Measurements from ENCODE around the gene MIA2.

The MIA2 gene

DNA sequence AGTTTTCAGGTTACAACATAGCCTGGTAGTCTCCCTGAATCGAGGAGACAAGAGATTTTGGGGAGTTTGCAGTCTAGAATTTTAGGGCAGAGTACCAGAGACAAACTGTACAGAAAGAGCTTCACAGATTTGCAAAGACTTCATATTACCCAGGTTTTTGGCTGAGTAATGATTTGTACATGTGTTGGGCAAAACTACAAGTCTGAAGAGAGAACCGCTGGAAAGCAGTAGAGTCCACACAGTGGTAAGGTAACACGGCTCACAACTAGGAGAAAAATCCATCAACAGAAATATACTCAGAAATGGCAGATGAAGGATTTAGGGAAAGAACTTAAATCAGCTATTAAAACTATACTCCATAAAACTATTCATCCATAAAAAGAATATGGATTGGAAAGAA is 172.8 kb downstream of the MIA2 start:
- no peak for DNase-seq

- DNase-seq, result no peak
Observed at GRCh38 chr14:39416072-39416471, 182.4 kb downstream of the MIA2 start.

DNA sequence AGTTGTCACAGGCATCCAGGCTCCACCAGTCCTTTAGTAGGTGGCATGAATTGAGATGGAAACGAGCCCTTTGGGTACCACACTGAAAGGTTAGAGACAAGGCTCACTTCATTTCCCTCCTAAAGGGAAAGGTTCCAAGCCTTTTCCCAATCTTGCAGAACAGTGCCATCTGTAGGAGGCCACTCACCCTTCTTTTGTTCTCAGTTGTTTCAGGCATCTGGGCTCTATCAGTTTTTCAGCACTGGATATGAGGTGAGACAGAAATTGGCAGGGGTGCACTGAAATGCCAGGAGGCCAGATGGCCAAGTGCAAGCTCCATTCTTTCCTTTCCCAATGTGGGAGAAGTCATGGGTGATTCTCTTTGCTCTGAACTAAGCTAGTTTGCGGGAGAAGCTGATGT is 183.3 kb downstream of the MIA2 start:
- DNase-seq, result no peak

DNA sequence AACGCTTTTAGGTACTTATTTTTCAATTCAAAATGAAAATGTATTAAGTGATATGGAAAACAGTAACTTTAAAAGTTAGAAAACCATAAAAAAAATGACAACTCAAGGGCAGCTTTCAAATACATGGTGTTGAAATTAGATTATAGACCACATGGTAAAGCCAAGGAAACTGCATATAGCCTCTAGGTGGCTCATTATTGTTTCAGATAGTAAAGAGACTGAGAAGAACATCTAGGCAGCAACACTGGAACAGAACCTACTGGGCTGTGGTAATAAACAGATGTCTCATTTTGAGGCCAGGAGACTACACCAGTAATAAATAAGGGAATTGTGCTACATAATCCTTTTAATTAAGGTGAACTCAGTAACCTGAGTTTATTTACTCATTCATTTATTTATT is 185.6 kb downstream of the MIA2 start:
- no peak for DNase-seq

GRCh38 chr14:39422243-39422642 is 188.5 kb downstream of the MIA2 start:
- no peak for DNase-seq

GRCh38 chr14:39423793-39424192 is 190.1 kb downstream of the MIA2 start:
- DNase-seq, result no peak

DNA sequence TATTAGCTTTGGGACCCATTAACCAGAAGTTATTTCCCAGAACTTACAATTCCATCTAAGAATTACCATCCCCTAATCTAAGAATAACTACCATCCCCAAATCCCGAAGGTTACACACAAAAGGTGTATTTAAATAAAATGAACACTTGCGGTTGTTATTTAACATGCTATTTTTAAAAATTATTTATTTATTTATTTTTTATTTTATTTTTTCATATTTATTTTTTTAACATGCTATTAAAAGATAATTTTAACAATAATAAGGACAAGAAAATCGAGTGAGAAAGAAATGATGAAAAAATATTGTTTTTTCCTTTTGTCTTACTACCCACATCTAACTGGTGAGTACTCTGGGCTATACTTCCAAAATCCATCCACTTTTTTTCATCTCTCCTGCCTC is 192.2 kb downstream of the MIA2 start:
- DNase-seq, result no peak

GRCh38 chr14:39426605-39427004 is 192.9 kb downstream of the MIA2 start:
- DNase-seq, result no peak

DNA sequence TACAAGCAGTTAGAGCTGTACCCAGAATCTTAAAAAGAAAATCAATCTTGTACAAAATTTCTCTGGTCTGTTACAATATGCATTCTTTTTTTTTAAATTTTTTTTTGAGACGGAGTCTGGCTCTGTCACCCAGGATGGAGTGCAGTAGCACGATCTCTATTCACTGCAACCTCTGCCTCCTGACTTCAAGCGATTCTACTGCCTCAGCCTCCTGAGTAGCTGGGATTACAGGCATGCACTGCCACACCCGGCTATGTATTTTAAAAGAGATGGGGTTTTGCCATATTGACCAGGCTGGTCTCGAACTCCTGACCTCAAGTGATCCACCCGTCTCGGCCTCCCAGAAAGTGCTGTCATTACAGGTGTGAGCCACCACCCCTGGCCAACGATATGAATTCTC is 194.4 kb downstream of the MIA2 start:
- DNase-seq, result no peak

GRCh38 chr14:39430762-39431415 is 197.2 kb downstream of the MIA2 start:
- DNase-seq, result no peak

DNA sequence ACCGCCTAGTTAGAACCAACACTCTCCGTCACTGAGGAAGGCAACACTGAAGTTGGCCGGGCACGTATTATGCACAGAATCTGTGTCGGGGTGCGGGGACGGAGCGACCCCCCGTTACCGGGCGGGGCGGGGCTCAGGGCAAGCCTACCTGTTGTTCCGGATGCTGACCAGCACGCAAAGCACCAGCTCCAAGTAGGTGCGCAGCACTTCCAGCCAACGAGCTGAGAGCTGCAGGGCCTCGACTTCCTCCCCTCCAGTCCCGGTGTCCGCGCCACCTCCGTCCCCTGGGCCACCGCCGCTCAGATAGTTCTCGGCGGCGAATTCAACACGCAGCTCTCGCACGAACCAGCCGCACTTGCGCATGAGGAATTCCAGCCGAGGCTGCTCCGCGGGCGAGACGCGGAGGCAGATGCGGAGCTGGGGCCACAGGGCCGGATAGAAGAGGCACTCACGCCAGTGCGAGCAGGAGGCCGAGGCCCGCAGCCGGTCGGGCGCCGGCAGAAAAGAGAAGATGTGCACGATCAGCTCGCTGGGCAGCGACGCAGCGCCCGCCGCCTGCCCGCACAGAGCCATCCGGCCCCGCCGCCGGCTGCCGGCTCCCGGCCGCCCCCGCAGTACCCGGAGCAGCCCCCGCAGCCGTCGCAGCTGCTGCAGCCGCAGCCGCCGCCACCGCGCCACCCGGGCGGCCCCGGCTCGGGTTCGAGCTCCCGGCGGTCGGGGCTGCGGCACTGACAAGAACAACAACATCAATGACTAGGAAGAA is 197.9 kb downstream of the MIA2 start:
- no peak for DNase-seq

DNA sequence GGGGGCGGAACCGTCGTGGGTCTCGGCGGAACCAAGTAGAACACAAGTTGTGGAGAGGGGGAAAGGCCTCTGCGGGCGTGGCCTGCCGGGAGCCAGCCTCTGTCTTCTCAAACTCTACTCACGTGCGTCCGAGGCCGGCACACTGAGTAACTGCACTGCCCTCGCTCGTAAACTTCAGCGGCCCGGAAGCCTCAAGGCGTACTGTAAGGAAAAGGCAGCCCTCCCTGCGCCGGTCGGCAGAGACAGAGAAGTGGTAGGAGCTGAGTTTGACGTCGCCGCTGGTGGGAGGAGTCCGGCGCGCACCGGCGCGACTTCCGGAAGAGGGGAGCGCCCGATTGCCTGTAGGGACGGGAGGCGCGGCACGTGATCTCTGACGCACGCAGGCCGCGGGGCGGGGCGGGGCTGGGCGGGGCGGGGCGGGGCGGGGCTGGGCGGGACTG is 198.5 kb downstream of the MIA2 start, which contains the start of gene FBXO33:
Gene FBXO33, minus strand, starts transcription at position 255 of the 440 bp plus-strand sequence. CDS start 271 bp downstream, outside the sequence.
- DNase-seq, result peak; percentile 95

- peak; percentile 92 for DNase-seq
Observed at GRCh38 chr14:39432619-39433451, 199.1 kb downstream of the MIA2 start.

DNA sequence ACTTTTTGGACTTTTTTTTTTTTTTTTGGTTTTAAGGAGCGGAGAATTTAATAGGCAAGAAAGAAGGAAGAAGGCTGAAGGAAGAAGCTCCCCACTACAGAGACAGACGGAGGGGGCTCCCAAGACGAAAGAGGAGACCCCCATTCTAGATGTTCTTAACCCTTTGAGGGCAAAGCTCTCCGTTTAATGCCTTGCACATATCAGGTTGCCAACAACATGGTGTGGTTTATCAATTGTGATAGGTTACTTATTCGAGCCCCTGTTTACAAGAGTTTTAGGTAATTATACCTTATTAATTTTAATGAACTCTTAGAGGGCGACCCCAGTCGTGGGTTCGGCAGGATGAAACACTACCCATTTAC is 199.7 kb downstream of the MIA2 start:
- peak; percentile 14 for DNase-seq

GRCh38 chr14:39434401-39434800 is 200.7 kb downstream of the MIA2 start:
- no peak for DNase-seq

DNA sequence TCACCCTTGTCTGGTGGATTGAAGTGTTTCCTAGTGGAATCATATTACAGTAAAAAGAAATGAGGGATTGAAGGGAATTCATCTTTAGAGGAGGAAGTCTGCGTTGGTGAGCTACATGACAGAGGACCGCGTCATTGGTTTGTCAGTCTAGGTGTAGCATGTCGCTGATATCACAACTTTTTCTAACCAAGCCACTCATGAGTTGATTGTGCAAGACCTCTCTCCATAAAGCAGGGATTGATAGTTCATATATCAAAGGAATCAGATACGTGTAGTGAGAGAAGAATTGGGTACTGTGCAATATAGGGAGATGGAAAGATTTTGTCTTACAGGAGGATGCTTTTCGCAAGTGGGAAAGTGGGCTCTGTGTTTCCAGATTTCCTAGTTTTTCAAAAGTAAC is 201.5 kb downstream of the MIA2 start:
- DNase-seq, result no peak

Data from NCI-H1105 (cell line).